ENCODE results near the gene OMG. TPM values are rescaled to one million over a fixed set of nuclear protein-coding genes. Genes with fewer than 3 reads are reported as not detected.

The OMG gene
- total RNA-seq, 1 donor from 2014 or later, result 0.25 TPM

- no peaks in the 10 kb centered on the region for H3K9me3 ChIP-seq (replicated peaks)
- intact Hi-C loops (cut with micrococcal nuclease), result no loop called here
- no peaks in the 10 kb centered on the region for H3K27me3 ChIP-seq (ENCODE audit: low read depth)
- no peaks in the 10 kb centered on the region for H3K36me3 ChIP-seq
- DNase-seq, result no peak
- H3K4me1 ChIP-seq, result no peaks in the 10 kb centered on the region
- peak overlapping the region; percentile 2 for H3K4me3 ChIP-seq
- TF ChIP-seq CTCF (IDR thresholded peaks at IDR 0.05; ENCODE audit: borderline replicate concordance), result no peak
- H3K27ac ChIP-seq (replicated peaks), result no peak overlapping the region
Measured at GRCh38 chr17:31311526-31311925, 14.5 kb upstream of the OMG start.

- H3K4me3 ChIP-seq, result peak overlapping the region; percentile 2
- no peaks in the 10 kb centered on the region for H3K4me1 ChIP-seq
- no peak for TF ChIP-seq CTCF (IDR thresholded peaks at IDR 0.05; ENCODE audit: borderline replicate concordance)
Measured at GRCh38 chr17:31310886-31311285, 13.8 kb upstream of the OMG start.

GRCh38 chr17:31310260-31310659 is 13.2 kb upstream of the OMG start:
- Histone ChIP-seq H3K36me3 (no peaks in the 10 kb centered on the region), H3K4me1 (no peaks in the 10 kb centered on the region), H3K27me3 (ENCODE audit: low read depth) (no peaks in the 10 kb centered on the region), H3K4me3 (peak overlapping the region; percentile 2), H3K27ac (replicated peaks) (peak overlapping the region; percentile 36), H3K9me3 (replicated peaks) (no peaks in the 10 kb centered on the region)
- intact Hi-C loops (cut with micrococcal nuclease), result no loop called here
- no peak for TF ChIP-seq CTCF (IDR thresholded peaks at IDR 0.05; ENCODE audit: borderline replicate concordance)
- DNase-seq, result no peak

More at GRCh38 chr17:31310886-31311285, 13.8 kb upstream of the OMG start:
- no peaks in the 10 kb centered on the region for H3K36me3 ChIP-seq
- DNase-seq, result no peak
- intact Hi-C loops (cut with micrococcal nuclease), result no loop called here
- H3K27me3 ChIP-seq (ENCODE audit: low read depth), result no peaks in the 10 kb centered on the region
- peak overlapping the region; percentile 36 for H3K27ac ChIP-seq (replicated peaks)
- no peaks in the 10 kb centered on the region for H3K9me3 ChIP-seq (replicated peaks)

GRCh38 chr17:31309556-31309955 is 12.5 kb upstream of the OMG start:
- Histone ChIP-seq H3K27me3 (ENCODE audit: low read depth) (no peaks in the 10 kb centered on the region), H3K27ac (replicated peaks) (peak overlapping the region; percentile 6), H3K36me3 (no peaks in the 10 kb centered on the region), H3K9me3 (replicated peaks) (no peaks in the 10 kb centered on the region), H3K4me1 (no peaks in the 10 kb centered on the region), H3K4me3 (no peak overlapping the region)
- DNase-seq, result no peak
- no peak for TF ChIP-seq CTCF (IDR thresholded peaks at IDR 0.05; ENCODE audit: borderline replicate concordance)
- intact Hi-C loops (cut with micrococcal nuclease), result no loop called here

- no peaks in the 10 kb centered on the region for H3K36me3 ChIP-seq
- peak overlapping the region; percentile 6 for H3K27ac ChIP-seq (replicated peaks)
- DNase-seq, result no peak
- intact Hi-C loops (cut with micrococcal nuclease), result no loop called here
- H3K27me3 ChIP-seq (ENCODE audit: low read depth), result no peaks in the 10 kb centered on the region
- H3K4me1 ChIP-seq, result no peaks in the 10 kb centered on the region
- TF ChIP-seq CTCF (IDR thresholded peaks at IDR 0.05; ENCODE audit: borderline replicate concordance), result no peak
- no peaks in the 10 kb centered on the region for H3K9me3 ChIP-seq (replicated peaks)
- no peak overlapping the region for H3K4me3 ChIP-seq
Measured at GRCh38 chr17:31308372-31309334, 11.6 kb upstream of the OMG start.
